HG03439 (cell line): ENCODE measurements around the gene HEMK1.

ENCODE experiments used
- ATAC-seq: cut with Tn5 transposase; IDR thresholded peaks from one replicate; pipeline ENCODE4 v1.9.1; 2021; ENCODE audit warnings: mild to moderate bottlenecking, moderate library complexity; ENCODE audit not compliant: unreplicated experiment

HEMK1 gene

GRCh38 chr3:50568947-50569749 is at the start of gene HEMK1:
HEMK1 (plus strand) TSS chr3:50569522; CDS start chr3:50571105, 1,583 bp downstream.
- peak; percentile 71 for ATAC-seq

- no peak for ATAC-seq
Observed at GRCh38 chr3:50520849-50521248, 48.5 kb upstream of the HEMK1 start.

GRCh38 chr3:50521572-50521971 is 47.8 kb upstream of the HEMK1 start:
- no peak for ATAC-seq

- ATAC-seq = no peak
Observed at GRCh38 chr3:50523279-50523811, 46.0 kb upstream of the HEMK1 start.

GRCh38 chr3:50524746-50525145 is 44.6 kb upstream of the HEMK1 start:
- no peak for ATAC-seq

GRCh38 chr3:50525191-50525910 is 44.0 kb upstream of the HEMK1 start:
- no peak for ATAC-seq

- no peak for ATAC-seq
Observed at GRCh38 chr3:50525987-50526386, 43.3 kb upstream of the HEMK1 start.

- no peak for ATAC-seq
Observed at GRCh38 chr3:50530001-50530970, 39.0 kb upstream of the HEMK1 start.

- ATAC-seq = no peak
Observed at GRCh38 chr3:50531201-50531600, 38.1 kb upstream of the HEMK1 start.

- ATAC-seq = no peak
Observed at GRCh38 chr3:50532062-50532705, 37.1 kb upstream of the HEMK1 start.

GRCh38 chr3:50533316-50533715 is 36.0 kb upstream of the HEMK1 start:
- no peak for ATAC-seq

- no peak for ATAC-seq
Observed at GRCh38 chr3:50533807-50534461, 35.4 kb upstream of the HEMK1 start.

GRCh38 chr3:50534681-50535330 is 34.5 kb upstream of the HEMK1 start:
- no peak for ATAC-seq

- ATAC-seq = no peak
Observed at GRCh38 chr3:50536471-50537180, 32.7 kb upstream of the HEMK1 start.

GRCh38 chr3:50537421-50538129 is 31.7 kb upstream of the HEMK1 start:
- ATAC-seq = no peak

GRCh38 chr3:50539356-50540286 is 29.7 kb upstream of the HEMK1 start:
- ATAC-seq = no peak
